ENCODE results near the gene FRYL.
"Not testable (repeated sequence)": the region's sequence is repeated elsewhere in the genome, so short reads cannot be mapped to it uniquely, and the experiment has no call there.

DNA sequence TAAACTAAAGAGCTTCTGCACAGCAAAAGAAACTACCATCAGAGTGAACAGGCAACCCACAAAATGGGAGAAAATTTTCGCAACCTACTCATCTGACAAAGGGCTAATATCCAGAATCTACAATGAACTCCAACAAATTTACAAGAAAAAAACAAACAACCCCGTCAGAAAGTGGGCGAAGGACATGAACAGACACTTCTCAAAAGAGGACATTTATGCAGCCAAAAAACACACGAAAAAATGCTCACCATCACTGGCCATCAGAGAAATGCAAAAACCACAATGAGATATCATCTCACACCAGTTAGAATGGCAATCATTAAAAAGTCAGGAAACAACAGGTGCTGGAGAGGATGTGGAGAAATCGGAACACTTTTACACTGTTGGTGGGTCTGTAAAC lies 63.8 kb downstream of the FRYL start:
- TF ChIP-seq, protein P1, sequence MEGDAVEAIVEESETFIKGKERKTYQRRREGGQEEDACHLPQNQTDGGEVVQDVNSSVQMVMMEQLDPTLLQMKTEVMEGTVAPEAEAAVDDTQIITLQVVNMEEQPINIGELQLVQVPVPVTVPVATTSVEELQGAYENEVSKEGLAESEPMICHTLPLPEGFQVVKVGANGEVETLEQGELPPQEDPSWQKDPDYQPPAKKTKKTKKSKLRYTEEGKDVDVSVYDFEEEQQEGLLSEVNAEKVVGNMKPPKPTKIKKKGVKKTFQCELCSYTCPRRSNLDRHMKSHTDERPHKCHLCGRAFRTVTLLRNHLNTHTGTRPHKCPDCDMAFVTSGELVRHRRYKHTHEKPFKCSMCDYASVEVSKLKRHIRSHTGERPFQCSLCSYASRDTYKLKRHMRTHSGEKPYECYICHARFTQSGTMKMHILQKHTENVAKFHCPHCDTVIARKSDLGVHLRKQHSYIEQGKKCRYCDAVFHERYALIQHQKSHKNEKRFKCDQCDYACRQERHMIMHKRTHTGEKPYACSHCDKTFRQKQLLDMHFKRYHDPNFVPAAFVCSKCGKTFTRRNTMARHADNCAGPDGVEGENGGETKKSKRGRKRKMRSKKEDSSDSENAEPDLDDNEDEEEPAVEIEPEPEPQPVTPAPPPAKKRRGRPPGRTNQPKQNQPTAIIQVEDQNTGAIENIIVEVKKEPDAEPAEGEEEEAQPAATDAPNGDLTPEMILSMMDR (IDR thresholded peaks at IDR 0.05): not testable (repeated sequence)
- not testable (repeated sequence) for TF ChIP-seq POLR2A, EP300, POLR2AphosphoS5 (IDR thresholded peaks at IDR 0.05)
